ENCODE measurements around the gene MUC5AC. TPM values are rescaled to one million over a fixed set of nuclear protein-coding genes. Genes with fewer than 3 reads are reported as not detected.
A peak's percentile ranks its signal among the peaks of the same experiment; 100 is the strongest.

The MUC5AC gene
- total RNA-seq, 2 experiments from 2014 or later = not detected

- no peak overlapping the region for H3K27ac Mint-ChIP-seq
- no peak overlapping the region for H3K4me3 Mint-ChIP-seq
- no peaks in the 10 kb centered on the region for H3K9me3 Mint-ChIP-seq
- TF ChIP-seq CTCF (IDR thresholded peaks at IDR 0.05) = no peak
- intact Hi-C loops (cut with DNase I, micrococcal nuclease) = no loop called here
- POLR2A ChIA-PET = no interaction called here
- no peak overlapping the region for H3K4me3 ChIP-seq (ENCODE audit: low read length)
- H3K27me3 ChIP-seq (ENCODE audit: control insufficient read depth in 1 of 2, insufficient read depth in 2 of 2, low read length in 2 of 2) = no peaks in the 10 kb centered on the region
- no peaks in the 10 kb centered on the region for H3K4me1 ChIP-seq (ENCODE audit: insufficient read depth, low read length)
- H3K36me3 Mint-ChIP-seq (ENCODE audit: low read depth) = no peaks in the 10 kb centered on the region
- H3K27me3 Mint-ChIP-seq = no peaks in the 10 kb centered on the region
- ATAC-seq (ENCODE audit: poor library complexity) (no peak), DNase-seq (peak in 1 of 14 experiments; percentile 4)
- CTCF ChIA-PET = no interaction called here
- H3K27ac ChIP-seq (ENCODE audit: low read depth in 1 of 2, low read length in 2 of 2) = no peak overlapping the region
- H3K36me3 ChIP-seq (ENCODE audit: insufficient read depth, low read length) = no peaks in the 10 kb centered on the region
- no peaks in the 10 kb centered on the region for H3K4me1 Mint-ChIP-seq (ENCODE audit: low read depth)
- H3K9me3 ChIP-seq (ENCODE audit: control insufficient read depth in 1 of 2, insufficient read depth in 1 of 2, low read length in 2 of 2) = peaks cover 0 to 3% of the 10 kb centered on the region in 2 experiments
These were observed 36.7 kb downstream of the MUC5AC start for GRCh38 chr11:1194231-1194976.

GRCh38 chr11:1194977-1195681 lies 37.4 kb downstream of the MUC5AC start:
- Mint-ChIP-seq H3K9me3 (no peaks in the 10 kb centered on the region), H3K4me3 (no peak overlapping the region), H3K36me3 (ENCODE audit: low read depth) (no peaks in the 10 kb centered on the region), H3K27ac (no peak overlapping the region), H3K27me3 (no peaks in the 10 kb centered on the region), H3K4me1 (ENCODE audit: low read depth) (no peaks in the 10 kb centered on the region)
- H3K36me3 ChIP-seq (ENCODE audit: insufficient read depth, low read length) = no peaks in the 10 kb centered on the region
- no peak for TF ChIP-seq CTCF (IDR thresholded peaks at IDR 0.05)
- POLR2A ChIA-PET = no interaction called here
- DNase-seq (peak in 1 of 14 experiments; percentile 4), ATAC-seq (ENCODE audit: poor library complexity) (no peak)
- H3K4me1 ChIP-seq (ENCODE audit: insufficient read depth, low read length) = no peaks in the 10 kb centered on the region
- H3K9me3 ChIP-seq (ENCODE audit: control insufficient read depth in 1 of 2, insufficient read depth in 1 of 2, low read length in 2 of 2) = peaks cover 0 to 3% of the 10 kb centered on the region in 2 experiments
- no peaks in the 10 kb centered on the region for H3K27me3 ChIP-seq (ENCODE audit: control insufficient read depth in 1 of 2, insufficient read depth in 2 of 2, low read length in 2 of 2)
- CTCF ChIA-PET = no interaction called here
- intact Hi-C loops (cut with DNase I, micrococcal nuclease) = no loop called here
- H3K27ac ChIP-seq (ENCODE audit: low read depth in 1 of 2, low read length in 2 of 2) = no peak overlapping the region
- H3K4me3 ChIP-seq (ENCODE audit: low read length) = no peak overlapping the region

- H3K4me1 ChIP-seq (ENCODE audit: insufficient read depth, low read length) = no peaks in the 10 kb centered on the region
- no peaks in the 10 kb centered on the region for H3K27me3 ChIP-seq (ENCODE audit: control insufficient read depth in 1 of 2, insufficient read depth in 2 of 2, low read length in 2 of 2)
- ChIA-PET CTCF (no interaction called here), POLR2A (no interaction called here)
- no peaks in the 10 kb centered on the region for H3K27me3 Mint-ChIP-seq
- no peak overlapping the region for H3K27ac ChIP-seq (ENCODE audit: low read depth in 1 of 2, low read length in 2 of 2)
- TF ChIP-seq CTCF (IDR thresholded peaks at IDR 0.05) = no peak
- no peak overlapping the region for H3K4me3 ChIP-seq (ENCODE audit: low read length)
- H3K36me3 Mint-ChIP-seq (ENCODE audit: low read depth) = no peaks in the 10 kb centered on the region
- ATAC-seq (ENCODE audit: poor library complexity) (no peak), DNase-seq (peak in 2 of 14 experiments; percentile 4 to 15)
- no peak overlapping the region for H3K27ac Mint-ChIP-seq
- H3K9me3 ChIP-seq (ENCODE audit: control insufficient read depth in 1 of 2, insufficient read depth in 1 of 2, low read length in 2 of 2) = peaks cover 0 to 3% of the 10 kb centered on the region in 2 experiments
- H3K4me3 Mint-ChIP-seq = no peak overlapping the region
- intact Hi-C loops (cut with DNase I, micrococcal nuclease) = no loop called here
- no peaks in the 10 kb centered on the region for H3K36me3 ChIP-seq (ENCODE audit: insufficient read depth, low read length)
- no peaks in the 10 kb centered on the region for H3K9me3 Mint-ChIP-seq
- H3K4me1 Mint-ChIP-seq (ENCODE audit: low read depth) = no peaks in the 10 kb centered on the region
These were observed 38.1 kb downstream of the MUC5AC start for GRCh38 chr11:1195682-1196515.
